K562 (cell line): Measurements from ENCODE around the gene HOXA5. TPM values are rescaled to one million over a fixed set of nuclear protein-coding genes. Genes with fewer than 3 reads are reported as not detected.

ENCODE experiments used
- ATAC-seq: fragments of 200-7000 bp; cut with Tn5 transposase; 3 replicates; pipeline ENCODE4 v1.9.1; 2020; ENCODE audit warnings: moderate library complexity
- BruUV-seq: library from RNA; stranded (reverse); fragments of 400-500 nt; replicated peaks from 2 replicates; lab custom pipeline; 2021; lab: Mats Ljungman, UMichigan
- CTCF ChIA-PET: fragments of 300-600 bp; formaldehyde crosslinking; extraction: SDS; loops from one replicate; lab custom pipeline; 2021; ENCODE audit warnings: low intra/inter-chr PET ratio; lab: Yijun Ruan, JAX
- POLR2A ChIA-PET: fragments of 300-600, 350-650 bp; sonication (Branson Sonifier 250); formaldehyde crosslinking; extraction: SDS; loops from one replicate; lab custom pipeline; 2021; ENCODE audit warnings: antibody characterized with exemption, inconsistent platforms; lab: Yijun Ruan, JAX
- DNase-seq, 4 experiments: peaks; one replicate each; pipeline versions ENCODE4 v3.0.0 to v3.0.0-alpha.2; 2011 to 2018; ENCODE audit warnings: low spot score in 3 of 4, mixed read lengths in 3 of 4; ENCODE audit errors: extremely low read depth in 1 of 4
- FAIRE-seq: peaks from 2 replicates; lab custom pipeline; 2011; peaks lifted over from hg19 to GRCh38; lab: Jason Lieb, UNC
- H2AFZ ChIP-seq: 2 replicates; pipeline ENCODE4 v1.6.0; 2011; ENCODE audit warnings: low read depth, low read length, control low read depth, inconsistent platforms
- H3K27ac ChIP-seq: fragments of 200-600 bp; 3 replicates; pipeline ENCODE4 v1.8.0; 2011; ENCODE audit warnings: low read depth, mild to moderate bottlenecking, control low read depth, inconsistent platforms, low read length, moderate library complexity, mixed read lengths; ENCODE audit errors: extremely low read depth
- H3K27me3 ChIP-seq, 2 experiments: fragments of 300-600 bp in 1 of 2; 2 replicates in 1 of 2; 3 replicates in 1 of 2; pipeline versions ENCODE4 v1.6.0 to v1.8.0; 2011; ENCODE audit warnings: inconsistent platforms in 2 of 2, low read length in 2 of 2, mild to moderate bottlenecking in 1 of 2, mixed read lengths in 1 of 2, moderate library complexity in 1 of 2; ENCODE audit not compliant: control insufficient read depth in 2 of 2, insufficient read depth in 2 of 2
- H3K36me3 ChIP-seq: fragments of 300-600 bp; 3 replicates; pipeline ENCODE4 v1.8.0; 2011; ENCODE audit warnings: mild to moderate bottlenecking, low read length, inconsistent platforms; ENCODE audit not compliant: control insufficient read depth, insufficient read depth
- H3K4me1 ChIP-seq, 2 experiments: fragments of 200-600 bp in 1 of 2; replicated peaks in 1 of 2; 2 replicates in 1 of 2; 3 replicates in 1 of 2; pipeline versions ENCODE4 v1.5.1 to v1.8.0; 2011; ENCODE audit warnings: inconsistent platforms in 2 of 2, low read length in 2 of 2, mild to moderate bottlenecking in 1 of 2, mixed read lengths in 1 of 2, moderate library complexity in 1 of 2; ENCODE audit not compliant: control insufficient read depth in 2 of 2, insufficient read depth in 2 of 2
- H3K4me2 ChIP-seq: 2 replicates; pipeline ENCODE4 v1.6.1; 2011; ENCODE audit warnings: low read length, control low read depth, inconsistent platforms, mixed read lengths; ENCODE audit not compliant: insufficient read depth
- H3K4me3 ChIP-seq: fragments of 200-600 bp; sonication (generic), shearing (Covaris generic); 2 replicates; pipeline ENCODE4 v1.5.1; 2016; ENCODE audit warnings: control low read depth, inconsistent platforms
- H3K79me2 ChIP-seq: fragments of 200-600 bp; 3 replicates; pipeline ENCODE4 v1.8.0; 2011; ENCODE audit warnings: low read length, inconsistent platforms; ENCODE audit not compliant: control insufficient read depth, insufficient read depth
- H3K9ac ChIP-seq, 2 experiments: 2 replicates each; pipeline versions ENCODE4 v1.6.0 to v1.6.1; 2011; ENCODE audit warnings: low read depth in 2 of 2, low read length in 2 of 2, control low read depth in 1 of 2, inconsistent platforms in 1 of 2, mild to moderate bottlenecking in 1 of 2, mixed read lengths in 1 of 2; ENCODE audit not compliant: insufficient read depth in 1 of 2
- H3K9me1 ChIP-seq: one replicate; pipeline ENCODE4 v1.6.0; 2011; ENCODE audit warnings: inconsistent platforms, mild to moderate bottlenecking, low read length, moderate library complexity; ENCODE audit not compliant: control insufficient read depth, insufficient read depth
- H3K9me3 ChIP-seq: replicated peaks from 2 replicates; pipeline ENCODE4 v1.5.1; 2011; ENCODE audit warnings: low read depth, low read length, inconsistent platforms; ENCODE audit not compliant: control insufficient read depth, insufficient read depth
- H4K20me1 ChIP-seq: replicated peaks from 2 replicates; pipeline ENCODE4 v1.6.1; 2011; ENCODE audit warnings: low read length, inconsistent platforms, mixed read lengths; ENCODE audit not compliant: control insufficient read depth, insufficient read depth
- BACH1 ChIP-seq: fragments of 200-800 bp; sonication (Bioruptor generic); IDR thresholded peaks from 2 replicates; pipeline ENCODE4 v1.6.1; 2016; ENCODE audit warnings: missing genetic modification characterization, missing compliant biosample characterization
- CCAR2 ChIP-seq: fragments of 200-400 bp; formaldehyde crosslinking; IDR thresholded peaks from 2 replicates; pipeline ENCODE4 v1.6.1; 2017; ENCODE audit warnings: mild to moderate bottlenecking, low read depth, low read length
- DMBX1 ChIP-seq: fragments of 250-450 bp; sonication (Bioruptor Pico); IDR thresholded peaks from 2 replicates; pipeline ENCODE4 v1.8.0; 2022; ENCODE audit warnings: inconsistent platforms, mild to moderate bottlenecking, moderate library complexity, borderline replicate concordance
- ELF2 ChIP-seq: fragments of 250-450 bp; sonication (Bioruptor Pico); IDR thresholded peaks from 2 replicates; pipeline ENCODE4 v1.5.0; 2021; ENCODE audit warnings: mild to moderate bottlenecking
- FUS ChIP-seq: fragments of 200-400 bp; formaldehyde crosslinking; optimal IDR thresholded peaks from 2 replicates; pipeline ENCODE3; 2017; ENCODE audit warnings: low read depth, low read length
- GATAD2B ChIP-seq: fragments of 450-650 bp; IDR thresholded peaks from 2 replicates; pipeline ENCODE4 v1.6.1; 2017; ENCODE audit warnings: mild to moderate bottlenecking, borderline replicate concordance
- HNRNPUL1 ChIP-seq: fragments of 200-400 bp; formaldehyde crosslinking; IDR thresholded peaks from 2 replicates; pipeline ENCODE4 v1.6.1; 2017; ENCODE audit warnings: low read length
- MYNN ChIP-seq, 2 experiments: sonication (generic); formaldehyde crosslinking in 1 of 2; IDR thresholded peaks; 2 replicates each; pipeline versions ENCODE4 v1.5.0 to v1.6.1; 2016 to 2020; ENCODE audit warnings: antibody characterized with exemption in 1 of 2, missing genetic modification reagents in 1 of 2
- RBM22 ChIP-seq: fragments of 200-400 bp; formaldehyde crosslinking; IDR thresholded peaks from 2 replicates; pipeline ENCODE4 v1.6.1; 2018; ENCODE audit warnings: low read length, low read depth; ENCODE audit not compliant: poor library complexity, severe bottlenecking
- SIX5 ChIP-seq, 2 experiments: IDR thresholded peaks; 2 replicates each; pipeline ENCODE4 v1.6.1; 2011; ENCODE audit warnings: low read length in 2 of 2, borderline replicate concordance in 1 of 2, low read depth in 1 of 2, mild to moderate bottlenecking in 1 of 2, moderate library complexity in 1 of 2; ENCODE audit not compliant: insufficient read depth in 1 of 2
- TGIF2 ChIP-seq: sonication (generic); formaldehyde crosslinking; IDR thresholded peaks from 2 replicates; pipeline ENCODE4 v1.8.1; 2022; ENCODE audit warnings: mild to moderate bottlenecking, missing genetic modification reagents, moderate library complexity
- U2AF2 ChIP-seq: fragments of 200-400 bp; formaldehyde crosslinking; optimal IDR thresholded peaks from 2 replicates; pipeline ENCODE3; 2017; ENCODE audit warnings: low read depth, mild to moderate bottlenecking, low read length
- ZKSCAN1 ChIP-seq: fragments of 150-350 bp; IDR thresholded peaks from 2 replicates; pipeline ENCODE4 v1.6.1; 2016; ENCODE audit warnings: low read depth, low read length
- ZNF133 ChIP-seq: fragments of 250-450 bp; sonication (Bioruptor Pico); IDR thresholded peaks from 2 replicates; pipeline ENCODE4 v1.4.0; 2020; ENCODE audit warnings: mild to moderate bottlenecking
- WGBS: fragments of 100-300 bp; shearing (Covaris generic); methylation state at CpG from one replicate; pipeline ENCODE4 v1.1.6; 2016; ENCODE audit warnings: low coverage, mixed read lengths; ENCODE audit not compliant: insufficient coverage; ENCODE audit errors: missing lambda C conversion rate; 5-methylcytosine and 5-hydroxymethylcytosine counted together
- in situ Hi-C: fragments of 300-500 bp; cut with MboI; formaldehyde crosslinking; loops from 4 replicates; pipeline ENCODE4 v1.15.0; 2018; ENCODE audit warnings: inconsistent platforms, mixed read lengths
- intact Hi-C: fragments of 100-400 bp; cut with micrococcal nuclease; formaldehyde crosslinking; loops from 2 replicates; pipeline ENCODE4 v1.14.2; 2022
- polyA plus RNA-seq, 8 experiments: library from polyadenylated mRNA; depleted of rRNA in 4 of 8; stranded (reverse) in 5 of 8; unstranded in 3 of 8; fragments of >200 nt; fragmentation: Nextera tagmentation in 2 of 8; fragmentation: Illumina TruSeq in 1 of 8; extraction: Ambion mirVana in 2 of 8; extraction: Trizol in 1 of 8; gene quantifications; 2 replicates each; pipeline versions ENCODE4 v1.2.1 to v1.2.3, GENCODE V29; 2011 to 2014; ENCODE audit warnings: inconsistent platforms in 1 of 8, missing spikeins in 1 of 8
- total RNA-seq, 7 experiments: library from RNA; depleted of rRNA in 6 of 7; stranded (reverse); fragments of >200 nt in 6 of 7; fragmentation: Illumina TruSeq in 2 of 7; extraction: Trizol in 2 of 7; gene quantifications; 2 replicates each; pipeline versions ENCODE4 v1.2.1 to v1.2.3, GENCODE V29; 2011 to 2021; ENCODE audit warnings: low replicate concordance in 1 of 7

The HOXA5 gene
- total and polyA plus RNA-seq, 9 of the 15 experiments (the other 6 are each of a cell fraction or from before 2014, with no cell fraction given), result 0.13 TPM; not detected in 8

GRCh38 chr7:27132214-27132613 lies 11.3 kb downstream of the HOXA5 start:
- no peak overlapping the region for H3K4me2 ChIP-seq
- DNase-seq (no peak), ATAC-seq (no peak), FAIRE-seq (no peak)
- ChIA-PET POLR2A (no interaction called here), CTCF (no interaction called here)
- H3K36me3 ChIP-seq, result no peaks in the 10 kb centered on the region
- no peak overlapping the region for H3K9ac ChIP-seq
- H2AFZ ChIP-seq, result no peak overlapping the region
- no peak overlapping the region for H3K27ac ChIP-seq
- no TSS peak for BruUV-seq
- peaks cover 20 to 31% of the 10 kb centered on the region in 2 experiments for H3K27me3 ChIP-seq
- peaks cover 0 to 7% of the 10 kb centered on the region in 2 experiments; a peak in 1 of 5 replicates for H3K4me1 ChIP-seq
- intact Hi-C loops (no loop called here), in situ Hi-C loops (no loop called here)
- H3K9me3 ChIP-seq, result no peaks in the 10 kb centered on the region
- TF ChIP-seq ZNF133 (CRISPR knock-in tag) (no peak), RBM22 (no peak), ZKSCAN1 (no peak), ELF2 (CRISPR knock-in tag) (no peak), HNRNPUL1 (no peak), MYNN (IDR thresholded peaks at IDR 0.05) (no peak), MYNN (CRISPR knock-in tag; IDR thresholded peaks at IDR 0.05) (no peak), U2AF2 (no peak), SIX5 (IDR thresholded peaks at IDR 0.05; ENCODE audit: borderline replicate concordance in 1 of 2, insufficient read depth in 1 of 2, low read depth in 1 of 2, low read length in 2 of 2) (no peak), GATAD2B (no peak), FUS (no peak), DMBX1 (CRISPR knock-in tag) (no peak), CCAR2 (no peak), BACH1 (tag) (no peak), TGIF2 (CRISPR knock-in tag) (no peak)
- no peaks in the 10 kb centered on the region for H3K79me2 ChIP-seq
- 6% methylated on average over 2 of the region's 2 CpGs for WGBS
- H3K9me1 ChIP-seq, result no peaks in the 10 kb centered on the region
- H4K20me1 ChIP-seq, result no peaks in the 10 kb centered on the region; the same call in 1 of the 2 replicates
- no peak overlapping the region for H3K4me3 ChIP-seq
